HG03196 (cell line): ENCODE data around the gene ENGASE.
A peak's percentile ranks its signal among the peaks of the same experiment; 100 is the strongest.
"Not testable (repeated sequence)": the region's sequence is repeated elsewhere in the genome, so short reads cannot be mapped to it uniquely, and the experiment has no call there.

Experiments
- ATAC-seq: cut with Tn5 transposase; IDR thresholded peaks from one replicate; pipeline ENCODE4 v1.9.1; 2021; ENCODE audit not compliant: unreplicated experiment

The ENGASE gene, protein sequence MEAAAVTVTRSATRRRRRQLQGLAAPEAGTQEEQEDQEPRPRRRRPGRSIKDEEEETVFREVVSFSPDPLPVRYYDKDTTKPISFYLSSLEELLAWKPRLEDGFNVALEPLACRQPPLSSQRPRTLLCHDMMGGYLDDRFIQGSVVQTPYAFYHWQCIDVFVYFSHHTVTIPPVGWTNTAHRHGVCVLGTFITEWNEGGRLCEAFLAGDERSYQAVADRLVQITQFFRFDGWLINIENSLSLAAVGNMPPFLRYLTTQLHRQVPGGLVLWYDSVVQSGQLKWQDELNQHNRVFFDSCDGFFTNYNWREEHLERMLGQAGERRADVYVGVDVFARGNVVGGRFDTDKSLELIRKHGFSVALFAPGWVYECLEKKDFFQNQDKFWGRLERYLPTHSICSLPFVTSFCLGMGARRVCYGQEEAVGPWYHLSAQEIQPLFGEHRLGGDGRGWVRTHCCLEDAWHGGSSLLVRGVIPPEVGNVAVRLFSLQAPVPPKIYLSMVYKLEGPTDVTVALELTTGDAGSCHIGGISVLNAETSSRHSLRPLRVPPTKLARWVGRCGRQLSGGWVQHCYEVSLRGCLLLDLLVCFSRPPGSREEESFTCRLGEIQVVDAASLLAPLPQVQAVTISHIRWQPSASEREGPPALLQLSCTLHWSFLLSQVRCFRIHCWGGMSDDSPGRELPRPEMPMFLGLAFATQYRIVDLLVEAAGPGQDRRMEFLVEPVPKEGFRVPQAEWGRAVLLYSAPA

DNA sequence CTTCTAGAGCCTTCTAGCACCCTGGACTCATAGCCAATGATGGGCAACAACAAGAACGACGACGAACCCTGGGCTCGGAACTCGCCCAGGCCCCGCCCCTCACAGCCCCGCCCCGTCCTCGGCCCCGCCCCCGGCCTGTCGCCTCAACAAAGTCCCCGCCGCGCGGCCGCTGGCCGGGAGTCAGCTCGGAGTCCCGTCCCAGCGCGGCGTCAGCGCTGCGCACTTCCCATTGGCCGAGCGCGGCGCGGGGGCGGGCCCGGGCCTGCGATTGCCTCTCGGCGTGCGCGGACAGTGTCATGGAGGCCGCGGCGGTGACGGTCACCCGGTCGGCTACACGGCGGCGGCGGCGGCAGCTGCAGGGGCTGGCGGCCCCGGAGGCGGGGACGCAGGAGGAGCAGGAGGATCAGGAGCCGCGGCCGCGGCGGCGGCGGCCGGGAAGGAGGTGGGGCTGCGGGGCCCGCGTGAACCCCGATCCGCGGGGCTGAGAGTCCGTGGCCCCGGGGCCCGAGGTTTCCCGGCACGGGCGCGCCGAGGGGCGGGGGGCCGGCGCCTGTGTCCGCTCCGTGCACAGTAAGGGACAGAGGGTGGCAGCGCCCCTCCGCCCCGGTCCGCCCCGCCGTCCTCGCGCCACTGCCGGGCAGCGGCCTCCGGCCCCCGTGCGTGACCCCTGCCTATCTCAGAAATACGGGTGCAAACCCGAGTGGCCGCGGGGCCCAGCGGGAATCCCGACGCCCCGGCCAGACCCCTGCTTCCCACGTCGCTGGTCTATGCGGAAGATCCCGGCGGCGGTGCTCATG lies at the start of gene ENGASE:
Gene ENGASE (plus strand): TSS at position 176 of the 797 bp plus-strand sequence. CDS start 121 bp downstream, at position 297.
- peak; percentile 87 for ATAC-seq

GRCh38 chr17:79024901-79025737 lies 49.5 kb upstream of the ENGASE start:
- ATAC-seq = no peak

DNA sequence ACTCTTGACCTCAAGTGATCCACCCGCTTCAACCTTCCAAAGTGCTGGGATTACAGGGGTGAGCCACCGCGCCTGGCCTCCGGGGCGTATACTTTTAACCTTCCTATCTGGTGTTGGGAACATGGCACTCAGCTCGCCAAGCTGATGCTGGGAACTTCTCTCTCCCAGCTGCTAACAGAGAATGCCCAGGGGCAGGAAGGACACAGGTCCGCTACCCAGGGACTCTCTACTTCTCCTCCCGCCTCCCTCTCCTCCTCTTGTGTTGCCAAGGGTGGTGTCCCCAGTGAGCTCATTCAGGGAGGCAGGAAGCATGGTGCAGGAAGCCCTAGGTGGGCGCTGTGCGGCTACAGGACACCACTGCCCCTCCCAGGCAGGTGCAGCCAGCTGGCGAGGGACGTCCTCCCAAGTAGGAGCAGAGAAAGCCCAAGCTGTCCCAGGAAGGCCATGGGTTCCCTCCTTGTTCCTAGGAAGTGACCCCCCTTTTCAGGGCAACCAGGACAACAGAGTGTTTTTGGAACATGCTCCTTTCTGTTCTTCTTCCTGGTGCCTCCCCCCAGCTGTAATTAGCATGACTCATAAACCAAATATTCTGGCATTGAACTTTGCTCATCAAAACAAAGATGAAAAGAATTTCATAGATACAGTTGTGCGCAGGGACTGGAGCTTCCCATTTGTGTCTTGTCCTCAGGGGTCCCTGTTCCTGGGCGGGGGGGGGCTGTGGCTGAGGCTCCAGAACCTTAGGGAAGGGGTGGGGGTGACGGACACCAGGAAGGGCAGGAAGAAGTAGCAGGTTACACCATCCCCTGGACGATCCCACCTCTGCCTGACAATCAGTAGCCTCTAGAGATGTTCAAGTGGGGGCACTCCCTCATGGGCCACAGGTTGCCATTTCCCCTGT lies 48.0 kb upstream of the ENGASE start:
- ATAC-seq = no peak

DNA sequence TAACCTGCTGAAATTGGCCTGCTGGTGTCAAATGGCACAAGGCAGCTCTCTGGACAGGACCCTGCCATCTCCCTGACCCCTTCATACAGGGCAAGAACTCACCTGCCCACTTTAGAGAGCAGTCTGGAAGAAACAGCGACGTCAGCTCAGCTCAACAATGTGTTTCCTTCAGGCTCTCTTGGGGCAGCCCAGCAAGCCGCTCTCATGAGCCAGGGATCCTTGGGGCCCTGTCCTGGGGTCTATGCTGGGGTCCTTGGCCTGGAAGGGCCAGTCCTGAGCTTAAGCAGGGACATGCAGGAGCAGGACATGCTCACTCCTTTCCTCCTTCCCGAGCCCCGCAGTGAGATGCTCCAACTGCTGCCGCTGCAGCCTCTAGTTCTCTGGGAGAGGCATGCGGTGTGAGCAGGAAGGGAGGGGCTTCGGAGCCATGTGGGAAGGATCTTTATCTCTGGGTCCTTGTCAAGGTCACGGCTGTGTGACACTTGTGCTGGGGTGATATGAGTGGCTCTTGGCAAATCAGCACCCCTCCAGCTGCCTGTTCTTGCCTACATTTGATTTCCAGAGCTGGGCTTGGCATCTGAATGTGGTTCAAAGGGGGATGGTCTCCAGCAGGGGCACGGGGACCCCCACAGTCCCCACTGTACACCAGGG lies 47.2 kb upstream of the ENGASE start:
- ATAC-seq = no peak

GRCh38 chr17:79027925-79028491 lies 46.6 kb upstream of the ENGASE start:
- ATAC-seq = no peak

GRCh38 chr17:79028496-79029326 lies 45.9 kb upstream of the ENGASE start:
- no peak for ATAC-seq

GRCh38 chr17:79029327-79030009 lies 45.2 kb upstream of the ENGASE start:
- ATAC-seq = no peak

- not testable (repeated sequence) for ATAC-seq
These were observed 44.0 kb upstream of the ENGASE start for GRCh38 chr17:79030636-79031035.

DNA sequence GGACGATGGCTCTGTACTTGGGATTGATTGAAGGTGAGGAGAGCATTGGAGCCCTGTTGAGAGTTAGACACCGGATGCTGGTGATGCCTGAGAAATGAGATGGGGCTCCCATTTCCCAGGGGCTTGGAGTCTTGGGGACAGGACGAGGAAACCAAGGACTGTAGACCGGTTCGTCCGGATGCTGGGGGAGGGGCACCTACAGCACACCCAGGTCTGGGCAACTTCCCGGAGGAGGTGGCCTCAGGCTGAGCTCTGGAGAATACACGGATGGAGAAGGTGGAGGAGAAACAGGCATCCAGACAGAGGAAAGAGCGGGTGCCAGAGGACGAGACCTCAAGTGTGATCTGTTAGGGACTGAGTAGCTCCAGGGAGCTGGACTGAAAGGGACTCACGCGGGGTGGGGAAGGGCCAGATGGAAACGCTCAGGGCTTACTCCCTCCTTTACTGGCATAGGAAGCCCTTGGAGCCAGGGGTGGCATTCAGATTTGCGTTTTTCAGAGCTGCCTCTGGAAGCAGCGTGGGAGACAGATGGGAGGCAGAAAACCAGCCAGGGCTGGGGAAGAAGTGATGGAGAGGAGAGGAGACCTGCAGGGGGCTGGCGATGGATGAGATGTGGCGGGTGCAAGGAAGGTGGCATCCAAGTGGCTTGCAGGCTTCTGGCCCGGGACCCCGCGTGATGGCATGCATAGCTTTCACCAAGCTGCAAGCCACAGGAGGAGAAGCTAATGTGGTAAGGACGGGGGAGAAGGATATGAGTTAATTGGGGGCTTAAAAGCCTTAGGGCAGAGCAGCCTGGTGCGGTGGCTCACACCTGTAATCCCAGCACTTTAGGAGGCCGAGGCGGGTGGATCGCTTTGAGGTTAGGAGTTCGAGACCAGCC lies 42.4 kb upstream of the ENGASE start:
- ATAC-seq = no peak

DNA sequence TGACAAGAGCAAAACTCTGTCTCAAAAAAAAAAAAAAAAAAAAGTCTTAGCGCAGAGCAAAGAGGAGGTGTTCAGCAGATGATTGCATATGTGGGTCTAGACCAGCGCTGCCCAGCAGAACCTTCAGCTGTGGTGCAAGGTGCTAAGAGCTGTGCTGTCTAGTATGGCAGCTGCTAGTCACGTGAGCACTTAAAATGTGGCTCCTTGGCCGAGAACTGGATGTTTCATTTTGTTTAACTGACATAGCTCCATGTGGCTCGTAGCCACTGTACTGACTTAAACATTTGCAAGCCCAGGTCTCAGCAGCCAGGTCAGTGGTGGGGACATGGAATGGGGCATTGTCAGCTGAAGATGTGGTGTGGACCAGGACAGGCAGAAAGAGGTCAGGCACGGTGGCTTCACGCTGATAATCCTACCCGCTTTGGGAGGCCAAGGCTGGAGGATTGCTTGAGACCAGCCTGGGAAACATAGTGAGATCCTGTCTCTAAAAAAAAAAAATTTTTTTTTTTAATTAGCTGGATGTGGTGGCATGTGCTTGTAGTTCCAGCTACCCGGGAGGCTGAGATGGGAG lies 41.5 kb upstream of the ENGASE start:
- no peak for ATAC-seq

DNA sequence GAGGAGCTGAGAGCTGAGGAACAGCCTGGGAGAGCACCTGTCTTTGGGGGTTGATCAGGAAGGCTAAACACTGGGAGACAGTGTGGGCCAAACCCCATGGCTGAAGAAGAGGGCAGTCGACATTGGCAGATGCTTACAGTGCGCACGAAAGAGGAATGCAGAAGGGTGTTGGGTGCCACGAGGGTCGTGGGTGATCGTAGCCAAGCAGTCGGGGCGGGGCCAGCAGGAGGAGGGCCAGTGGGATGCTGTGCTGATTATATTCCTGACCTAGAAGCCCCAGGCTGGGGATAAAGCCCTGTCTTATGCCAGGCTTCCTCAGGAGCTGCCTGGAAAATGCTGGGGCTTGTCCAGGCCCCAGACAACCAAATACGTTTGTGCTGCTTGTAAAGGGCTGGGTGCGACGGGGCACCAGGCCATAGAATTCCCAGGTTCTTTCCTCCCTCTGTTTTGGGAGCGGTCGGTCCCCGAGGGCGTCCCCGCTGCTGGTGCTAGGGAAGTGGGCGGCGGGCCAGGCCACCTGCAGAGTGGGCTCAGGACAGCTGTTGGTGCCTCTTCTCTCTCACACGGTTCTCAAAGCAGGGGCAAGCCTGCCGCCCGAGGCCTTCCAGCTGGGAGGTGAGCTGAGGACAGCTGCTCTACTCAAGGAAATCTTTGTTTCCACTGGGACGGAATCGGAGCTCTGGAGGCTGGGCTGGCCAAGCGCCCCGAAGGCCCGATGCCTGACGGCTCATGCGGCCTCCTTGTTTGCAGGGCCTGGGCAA lies 40.7 kb upstream of the ENGASE start:
- ATAC-seq = no peak

- no peak for ATAC-seq
These were observed 39.6 kb upstream of the ENGASE start for GRCh38 chr17:79034931-79035485.

DNA sequence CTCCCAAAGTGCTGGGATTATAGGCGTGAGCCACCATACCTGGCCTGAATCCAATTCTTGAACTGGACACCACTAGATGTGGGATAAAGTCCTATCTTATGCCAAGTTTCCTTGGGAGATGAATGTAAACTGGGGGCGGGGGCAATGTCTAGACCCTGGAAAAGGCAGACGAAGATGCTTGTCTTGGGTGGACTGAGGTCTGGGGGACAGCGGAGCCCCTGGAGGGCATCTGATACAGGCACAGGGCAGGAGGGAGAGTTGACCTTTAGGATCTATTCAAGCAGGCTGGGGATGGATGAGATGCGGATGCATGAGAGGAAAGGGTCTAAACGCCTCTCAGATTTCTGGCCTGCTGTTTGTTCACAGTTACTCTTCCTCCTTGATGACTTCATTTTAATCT lies 38.9 kb upstream of the ENGASE start:
- ATAC-seq = no peak

DNA sequence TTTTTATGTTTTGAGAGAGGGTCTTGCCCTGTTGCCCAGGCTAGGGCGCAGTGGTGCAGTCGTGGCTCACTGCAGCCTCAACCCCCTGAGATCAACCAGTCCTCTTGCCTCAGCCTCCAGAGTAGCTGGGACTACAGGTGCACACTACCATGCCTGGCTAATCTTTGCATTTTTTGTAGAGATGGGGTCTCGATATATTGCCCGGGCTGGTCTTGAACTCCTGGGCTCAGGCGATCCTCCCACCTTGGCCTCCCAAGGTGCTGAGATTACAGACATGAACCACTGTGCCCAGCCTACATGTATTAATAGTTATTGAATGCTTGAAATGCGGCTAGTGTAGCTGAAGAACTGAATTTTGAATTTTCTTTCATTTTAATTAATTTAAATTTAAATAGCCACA lies 38.4 kb upstream of the ENGASE start:
- no peak for ATAC-seq

GRCh38 chr17:79036596-79036995 lies 38.0 kb upstream of the ENGASE start:
- no peak for ATAC-seq
